ENCODE data around the gene PSMD1.

Gene PSMD1

DNA sequence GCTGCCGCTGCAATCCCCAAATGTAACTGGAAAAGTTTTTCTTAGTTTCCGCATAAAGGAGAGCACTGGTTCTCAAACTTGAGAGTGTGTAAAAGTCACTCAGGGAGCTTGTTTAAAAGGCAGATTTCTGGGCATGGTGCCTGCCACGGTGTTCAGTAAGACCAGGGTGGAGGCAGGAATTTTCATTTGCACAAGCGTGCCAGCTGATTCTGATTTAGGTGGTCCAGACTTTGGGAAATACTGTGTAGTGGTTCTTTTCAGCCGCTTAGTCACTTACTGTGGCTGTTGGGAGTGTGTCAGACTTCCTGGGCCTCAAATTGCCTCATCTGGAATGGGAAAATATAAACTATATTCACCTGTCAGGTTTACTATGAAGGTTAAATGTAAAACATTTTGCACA, 142.6 kb downstream of the PSMD1 start:
- H2AFZ ChIP-seq (ENCODE audit: low read depth) = peak overlapping the region; percentile 99; the same call in 1 of the 2 replicates
- no peak overlapping the region for H3K27ac ChIP-seq
- no peaks in the 10 kb centered on the region for H3K27me3 ChIP-seq (ENCODE audit: insufficient read depth, low read depth)
- H3K4me3 ChIP-seq (IDR thresholded peaks at IDR 0.05; ENCODE audit: insufficient read depth, low read depth, low read length) = peak overlapping the region; percentile 18
- no peak overlapping the region for H3K4me2 ChIP-seq
- peaks cover 4% of the 10 kb centered on the region for H3K4me1 ChIP-seq (ENCODE audit: low read depth, poor library complexity, severe bottlenecking)
- no peaks in the 10 kb centered on the region for H3K79me2 ChIP-seq (ENCODE audit: insufficient read depth, low read depth)
- H4K20me1 ChIP-seq (ENCODE audit: insufficient read depth) = no peaks in the 10 kb centered on the region
- no peaks in the 10 kb centered on the region for H3K36me3 ChIP-seq (ENCODE audit: insufficient read depth)
- H3K9ac ChIP-seq = no peak overlapping the region
- TF ChIP-seq, protein P1, sequence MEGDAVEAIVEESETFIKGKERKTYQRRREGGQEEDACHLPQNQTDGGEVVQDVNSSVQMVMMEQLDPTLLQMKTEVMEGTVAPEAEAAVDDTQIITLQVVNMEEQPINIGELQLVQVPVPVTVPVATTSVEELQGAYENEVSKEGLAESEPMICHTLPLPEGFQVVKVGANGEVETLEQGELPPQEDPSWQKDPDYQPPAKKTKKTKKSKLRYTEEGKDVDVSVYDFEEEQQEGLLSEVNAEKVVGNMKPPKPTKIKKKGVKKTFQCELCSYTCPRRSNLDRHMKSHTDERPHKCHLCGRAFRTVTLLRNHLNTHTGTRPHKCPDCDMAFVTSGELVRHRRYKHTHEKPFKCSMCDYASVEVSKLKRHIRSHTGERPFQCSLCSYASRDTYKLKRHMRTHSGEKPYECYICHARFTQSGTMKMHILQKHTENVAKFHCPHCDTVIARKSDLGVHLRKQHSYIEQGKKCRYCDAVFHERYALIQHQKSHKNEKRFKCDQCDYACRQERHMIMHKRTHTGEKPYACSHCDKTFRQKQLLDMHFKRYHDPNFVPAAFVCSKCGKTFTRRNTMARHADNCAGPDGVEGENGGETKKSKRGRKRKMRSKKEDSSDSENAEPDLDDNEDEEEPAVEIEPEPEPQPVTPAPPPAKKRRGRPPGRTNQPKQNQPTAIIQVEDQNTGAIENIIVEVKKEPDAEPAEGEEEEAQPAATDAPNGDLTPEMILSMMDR (conservative IDR thresholded peaks at IDR 0.05; ENCODE audit: low read depth, low read length) = no peak

DNA sequence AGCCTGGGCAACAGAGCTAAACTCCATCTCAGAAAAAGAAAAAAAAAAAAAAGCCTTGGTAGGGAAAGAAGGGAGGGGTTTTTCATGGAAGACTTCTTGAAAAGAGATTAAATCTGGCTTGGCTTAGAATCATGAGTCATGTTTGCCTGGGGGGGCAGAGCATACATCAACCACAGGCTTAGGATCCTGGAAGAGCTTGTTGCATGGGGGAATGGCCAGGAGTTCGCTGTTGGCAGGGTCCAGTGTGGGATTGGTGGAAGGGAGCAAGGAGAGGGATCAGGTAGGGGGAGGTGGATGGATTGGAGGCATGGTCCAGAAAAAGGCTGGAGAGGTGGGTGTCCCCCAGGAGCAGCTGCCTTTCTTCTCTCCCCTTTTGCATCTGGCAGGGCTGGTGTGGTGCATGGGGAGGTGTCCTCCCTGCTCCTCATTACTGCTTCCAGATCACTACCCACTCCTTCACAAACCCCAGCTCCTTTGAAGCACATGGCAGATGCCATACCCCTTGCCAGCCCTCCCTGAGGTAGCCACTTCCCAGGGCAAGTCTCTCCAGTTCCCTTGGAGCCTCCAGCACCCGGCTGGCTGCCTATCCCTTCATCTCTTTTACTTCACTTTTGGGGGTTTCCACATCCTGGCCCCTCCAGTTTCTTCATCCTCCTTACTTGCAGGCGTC, 144.3 kb downstream of the PSMD1 start:
- Histone ChIP-seq H3K4me3 (IDR thresholded peaks at IDR 0.05; ENCODE audit: insufficient read depth, low read depth, low read length) (no peak overlapping the region), H2AFZ (ENCODE audit: low read depth) (no peak overlapping the region), H3K36me3 (ENCODE audit: insufficient read depth) (no peaks in the 10 kb centered on the region), H3K4me1 (ENCODE audit: low read depth, poor library complexity, severe bottlenecking) (peaks cover 4% of the 10 kb centered on the region), H3K27me3 (ENCODE audit: insufficient read depth, low read depth) (no peaks in the 10 kb centered on the region), H4K20me1 (ENCODE audit: insufficient read depth) (no peaks in the 10 kb centered on the region), H3K79me2 (ENCODE audit: insufficient read depth, low read depth) (no peaks in the 10 kb centered on the region), H3K4me2 (no peak overlapping the region), H3K27ac (no peak overlapping the region), H3K9ac (no peak overlapping the region)
- TF ChIP-seq, protein P1 (conservative IDR thresholded peaks at IDR 0.05; ENCODE audit: low read depth, low read length) = no peak

DNA sequence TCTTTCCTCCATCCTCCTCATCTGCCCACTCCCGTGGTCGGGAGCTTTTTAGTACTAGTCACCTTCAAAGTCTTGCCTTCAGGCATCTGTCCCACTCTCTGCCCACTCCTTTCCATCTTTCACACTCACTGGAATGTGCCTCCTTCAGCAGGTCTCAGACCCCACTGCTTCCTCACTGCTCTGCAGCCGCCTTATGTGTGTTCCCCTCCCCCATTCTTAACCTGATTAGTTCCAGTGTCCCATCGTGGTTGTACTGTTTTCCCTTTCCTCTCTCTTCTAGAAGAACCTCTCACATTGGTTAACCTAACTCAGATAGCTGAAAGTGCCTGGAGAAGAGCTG, 144.8 kb downstream of the PSMD1 start:
- Histone ChIP-seq H3K79me2 (ENCODE audit: insufficient read depth, low read depth) (no peaks in the 10 kb centered on the region), H3K9ac (no peak overlapping the region), H3K36me3 (ENCODE audit: insufficient read depth) (no peaks in the 10 kb centered on the region), H2AFZ (ENCODE audit: low read depth) (no peak overlapping the region), H4K20me1 (ENCODE audit: insufficient read depth) (no peaks in the 10 kb centered on the region), H3K4me1 (ENCODE audit: low read depth, poor library complexity, severe bottlenecking) (peaks cover 4% of the 10 kb centered on the region), H3K4me3 (IDR thresholded peaks at IDR 0.05; ENCODE audit: insufficient read depth, low read depth, low read length) (no peak overlapping the region), H3K27me3 (ENCODE audit: insufficient read depth, low read depth) (no peaks in the 10 kb centered on the region), H3K4me2 (no peak overlapping the region), H3K27ac (no peak overlapping the region)
- TF ChIP-seq, protein P1 (conservative IDR thresholded peaks at IDR 0.05; ENCODE audit: low read depth, low read length) = no peak

DNA sequence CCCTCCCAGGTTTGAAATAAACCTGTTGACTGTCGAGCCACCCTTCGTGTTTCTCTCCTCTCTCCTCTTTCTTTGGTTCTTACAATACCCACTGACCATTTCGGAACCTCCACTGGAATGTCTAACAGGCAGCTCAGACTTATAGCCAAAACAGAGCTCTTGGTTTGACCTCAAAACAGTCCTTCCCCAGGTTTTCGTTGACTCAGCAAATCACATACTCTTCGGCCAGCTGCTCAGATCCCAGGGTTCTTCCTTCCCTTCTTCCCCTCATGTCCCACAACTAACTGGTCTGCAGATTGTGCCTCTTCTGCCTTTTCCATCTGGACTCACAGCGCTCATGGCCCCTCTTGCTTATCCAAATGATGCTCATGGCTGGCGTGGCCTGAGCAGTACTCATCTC, 146.4 kb downstream of the PSMD1 start:
- Histone ChIP-seq H3K27ac (no peak overlapping the region), H3K9ac (no peak overlapping the region), H3K79me2 (ENCODE audit: insufficient read depth, low read depth) (no peaks in the 10 kb centered on the region), H3K4me3 (IDR thresholded peaks at IDR 0.05; ENCODE audit: insufficient read depth, low read depth, low read length) (no peak overlapping the region), H4K20me1 (ENCODE audit: insufficient read depth) (no peaks in the 10 kb centered on the region), H3K4me1 (ENCODE audit: low read depth, poor library complexity, severe bottlenecking) (peaks cover 5% of the 10 kb centered on the region), H3K36me3 (ENCODE audit: insufficient read depth) (no peaks in the 10 kb centered on the region), H3K27me3 (ENCODE audit: insufficient read depth, low read depth) (no peaks in the 10 kb centered on the region), H3K4me2 (no peak overlapping the region), H2AFZ (ENCODE audit: low read depth) (no peak overlapping the region)
- TF ChIP-seq, protein P1 (conservative IDR thresholded peaks at IDR 0.05; ENCODE audit: low read depth, low read length) = no peak

Measured in KMS-11 (cell line).